CD14-positive monocyte (primary cell): ENCODE results near the gene HIVEP3. TPM values are rescaled to one million over a fixed set of nuclear protein-coding genes. Genes with fewer than 3 reads are reported as not detected.
A peak's percentile ranks its signal among the peaks of the same experiment; 100 is the strongest.

Experiments
- DNase-seq, 3 donors: peaks; one replicate each; pipeline ENCODE4 v3.0.0-alpha.2; 2011 to 2022
- H2AFZ ChIP-seq: 2 replicates; pipeline ENCODE4 v1.6.0; 2012; ENCODE audit warnings: mild to moderate bottlenecking, low read depth, low read length, inconsistent platforms; ENCODE audit not compliant: insufficient read depth, poor library complexity, severe bottlenecking
- H3K27ac ChIP-seq, 2 donors: 1 replicate in 1 of 2; 2 replicates in 1 of 2; pipeline ENCODE4 v1.5.1; 2012 to 2013; ENCODE audit warnings: low read length in 2 of 2, control low read depth in 1 of 2, inconsistent platforms in 1 of 2, low read depth in 1 of 2, mild to moderate bottlenecking in 1 of 2
- H3K27me3 ChIP-seq, 2 donors: one replicate each; pipeline versions ENCODE4 v1.6.0 to v1.6.1; 2011 to 2013; ENCODE audit warnings: low read length in 2 of 2; ENCODE audit not compliant: control insufficient read depth in 2 of 2, insufficient read depth in 2 of 2
- H3K36me3 ChIP-seq, 2 donors: replicated peaks in 1 of 2; 1 replicate in 1 of 2; 2 replicates in 1 of 2; pipeline versions ENCODE4 v1.5.1 to v1.6.1; 2012 to 2013; ENCODE audit warnings: low read length in 2 of 2, control low read depth in 1 of 2, inconsistent platforms in 1 of 2, mild to moderate bottlenecking in 1 of 2; ENCODE audit not compliant: insufficient read depth in 2 of 2, control insufficient read depth in 1 of 2
- H3K4me1 ChIP-seq, 2 donors: 1 replicate in 1 of 2; 2 replicates in 1 of 2; pipeline versions ENCODE4 v1.5.1 to v1.6.1; 2012 to 2013; ENCODE audit warnings: low read length in 2 of 2, control low read depth in 1 of 2, inconsistent platforms in 1 of 2, mild to moderate bottlenecking in 1 of 2, moderate library complexity in 1 of 2; ENCODE audit not compliant: insufficient read depth in 2 of 2, control insufficient read depth in 1 of 2
- H3K4me2 ChIP-seq: replicated peaks from 2 replicates; pipeline ENCODE3; 2012; ENCODE audit warnings: low read length, moderate library complexity, mild to moderate bottlenecking; ENCODE audit not compliant: poor library complexity, severe bottlenecking; ENCODE audit errors: extremely low read depth
- H3K4me3 ChIP-seq, 3 experiments: fragments of 200-600 bp in 1 of 3; sonication (generic) in 1 of 3; replicated peaks in 1 of 3; 1 replicate in 2 of 3; 2 replicates in 1 of 3; pipeline ENCODE4 v1.5.1; 2011 to 2013; ENCODE audit warnings: low read length in 3 of 3, mild to moderate bottlenecking in 3 of 3, control low read depth in 2 of 3, low read depth in 2 of 3, inconsistent platforms in 1 of 3, moderate library complexity in 1 of 3
- H3K79me2 ChIP-seq: 2 replicates; pipeline ENCODE4 v1.6.0; 2012; ENCODE audit warnings: mild to moderate bottlenecking, control low read depth, inconsistent platforms, low read length, moderate library complexity; ENCODE audit not compliant: insufficient read depth
- H3K9ac ChIP-seq: 2 replicates; pipeline ENCODE4 v1.6.0; 2017; ENCODE audit warnings: low read length, mild to moderate bottlenecking; ENCODE audit not compliant: insufficient read depth, poor library complexity, severe bottlenecking
- H3K9me3 ChIP-seq, 2 donors: replicated peaks in 1 of 2; 1 replicate in 1 of 2; 2 replicates in 1 of 2; pipeline versions ENCODE4 v1.5.1 to v1.6.1; 2012 to 2013; ENCODE audit warnings: low read length in 2 of 2, control low read depth in 1 of 2; ENCODE audit not compliant: control insufficient read depth in 1 of 2, insufficient read depth in 1 of 2
- H4K20me1 ChIP-seq: 2 replicates; pipeline ENCODE4 v1.6.0; 2012; ENCODE audit warnings: mild to moderate bottlenecking, low read length, control low read depth, moderate library complexity; ENCODE audit not compliant: insufficient read depth
- H3K27ac Mint-ChIP-seq, 7 donors: one replicate each; pipeline ENCODE4 v1.8.0; 2020; ENCODE audit warnings: mild to moderate bottlenecking in 7 of 7, mixed read lengths in 7 of 7, moderate library complexity in 6 of 7, inconsistent platforms in 2 of 7
- H3K27me3 Mint-ChIP-seq, 3 donors: one replicate each; pipeline ENCODE4 v1.8.0; 2021 to 2022; ENCODE audit warnings: low read depth in 3 of 3, mild to moderate bottlenecking in 3 of 3, mixed read lengths in 3 of 3, moderate library complexity in 3 of 3, inconsistent platforms in 1 of 3
- H3K36me3 Mint-ChIP-seq, 2 donors: one replicate each; pipeline ENCODE4 v1.8.0; 2020; ENCODE audit warnings: mixed read lengths in 2 of 2, inconsistent platforms in 1 of 2, mild to moderate bottlenecking in 1 of 2
- H3K4me1 Mint-ChIP-seq: one replicate; pipeline ENCODE4 v1.8.0; 2020; ENCODE audit warnings: mild to moderate bottlenecking, mixed read lengths
- H3K4me3 Mint-ChIP-seq, 2 donors: one replicate each; pipeline ENCODE4 v1.8.0; 2020; ENCODE audit warnings: mild to moderate bottlenecking in 2 of 2, mixed read lengths in 2 of 2, moderate library complexity in 1 of 2
- H3K9me3 Mint-ChIP-seq, 7 donors: one replicate each; pipeline ENCODE4 v1.8.0; 2020 to 2022; ENCODE audit warnings: mixed read lengths in 7 of 7, mild to moderate bottlenecking in 6 of 7, moderate library complexity in 6 of 7, inconsistent platforms in 2 of 7
- WGBS: methylation state at CpG from one replicate; pipeline ENCODE4 v1.1.5; 2013; ENCODE audit warnings: missing lambda C conversion rate; ENCODE audit not compliant: insufficient coverage; 5-methylcytosine and 5-hydroxymethylcytosine counted together
- intact Hi-C, 2 donors: fragments of 100-400 bp; cut with micrococcal nuclease; formaldehyde crosslinking; loops; one replicate each; pipeline versions ENCODE4 v1.15.0 to v1.15.1; 2023
- polyA plus RNA-seq, 3 donors: library from polyadenylated mRNA; depleted of rRNA in 1 of 3; unstranded in 2 of 3; stranded (reverse) in 1 of 3; fragments of 300-500 nt in 2 of 3; fragments of >200 nt in 1 of 3; fragmentation: Illumina TruSeq in 2 of 3; gene quantifications; 1 replicate in 2 of 3; 2 replicates in 1 of 3; pipeline ENCODE4 v1.2.3, GENCODE V29; 2012 to 2021
- TF ChIP-seq, protein P1 (sequence below): fragments of 200-600 bp; IDR thresholded peaks from one replicate; pipeline ENCODE4 v1.8.0; 2022; ENCODE audit warnings: antibody characterized with exemption, mild to moderate bottlenecking

The HIVEP3 gene
- polyA plus RNA-seq, 3 donors = 1.2 to 3.7 (median 1.8) TPM

DNA sequence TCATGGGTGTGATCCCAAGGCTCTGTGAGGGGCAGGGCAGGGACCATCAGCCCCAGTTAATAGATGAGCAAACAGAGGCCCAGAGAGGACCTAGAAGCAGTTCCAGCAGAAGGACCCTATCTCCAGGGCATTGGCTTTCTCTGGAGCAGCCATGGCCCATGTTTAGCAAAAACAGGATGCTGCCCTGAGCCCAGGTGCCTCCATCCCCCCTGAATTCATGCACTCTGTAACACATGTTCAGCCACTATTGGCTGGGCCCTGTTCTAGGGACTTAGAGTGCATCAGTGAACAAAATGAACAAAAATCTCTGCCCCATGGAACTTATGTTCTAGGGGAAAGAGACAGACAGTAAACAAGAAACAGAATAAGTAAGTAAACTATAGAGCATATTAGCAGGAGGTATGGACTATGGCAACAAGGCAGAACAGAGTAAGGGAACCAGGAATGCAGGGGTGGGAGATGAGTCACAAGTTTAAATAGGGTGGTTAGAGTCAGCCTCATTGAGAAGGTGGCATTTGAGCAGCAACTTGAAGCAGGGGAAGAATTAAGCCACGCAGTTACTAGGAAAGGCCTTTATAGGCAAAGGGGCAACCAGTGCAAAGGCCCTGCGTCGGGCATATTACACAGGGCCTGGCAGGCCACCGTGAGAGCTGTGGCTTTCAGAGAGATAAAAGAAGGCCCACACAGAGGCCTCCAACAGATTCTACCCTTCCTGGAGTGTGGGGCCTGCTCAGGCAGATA lies 248.3 kb downstream of the HIVEP3 start:
- H3K79me2 ChIP-seq = no peaks in the 10 kb centered on the region
- no peak overlapping the region for H2AFZ ChIP-seq
- Mint-ChIP-seq H3K4me3 (no peak overlapping the region), H3K36me3 (peaks cover 0 to 5% of the 10 kb centered on the region in 2 donors), H3K27ac (no peak overlapping the region), H3K27me3 (peaks cover 6 to 19% (median 11%) of the 10 kb centered on the region in 3 donors), H3K9me3 (peaks cover 0 to 1% (median 0%) of the 10 kb centered on the region in 7 donors), H3K4me1 (peaks cover 33% of the 10 kb centered on the region)
- H3K27ac ChIP-seq = no peak overlapping the region
- H4K20me1 ChIP-seq = no peaks in the 10 kb centered on the region
- 87% methylated on average over 4 of the region's 4 CpGs for WGBS
- no peaks in the 10 kb centered on the region for H3K36me3 ChIP-seq
- peaks cover 14 to 20% of the 10 kb centered on the region in 2 donors for H3K4me1 ChIP-seq
- no peaks in the 10 kb centered on the region for H3K27me3 ChIP-seq
- DNase-seq = no peak
- H3K4me3 ChIP-seq = no peak overlapping the region
- TF ChIP-seq, protein P1, sequence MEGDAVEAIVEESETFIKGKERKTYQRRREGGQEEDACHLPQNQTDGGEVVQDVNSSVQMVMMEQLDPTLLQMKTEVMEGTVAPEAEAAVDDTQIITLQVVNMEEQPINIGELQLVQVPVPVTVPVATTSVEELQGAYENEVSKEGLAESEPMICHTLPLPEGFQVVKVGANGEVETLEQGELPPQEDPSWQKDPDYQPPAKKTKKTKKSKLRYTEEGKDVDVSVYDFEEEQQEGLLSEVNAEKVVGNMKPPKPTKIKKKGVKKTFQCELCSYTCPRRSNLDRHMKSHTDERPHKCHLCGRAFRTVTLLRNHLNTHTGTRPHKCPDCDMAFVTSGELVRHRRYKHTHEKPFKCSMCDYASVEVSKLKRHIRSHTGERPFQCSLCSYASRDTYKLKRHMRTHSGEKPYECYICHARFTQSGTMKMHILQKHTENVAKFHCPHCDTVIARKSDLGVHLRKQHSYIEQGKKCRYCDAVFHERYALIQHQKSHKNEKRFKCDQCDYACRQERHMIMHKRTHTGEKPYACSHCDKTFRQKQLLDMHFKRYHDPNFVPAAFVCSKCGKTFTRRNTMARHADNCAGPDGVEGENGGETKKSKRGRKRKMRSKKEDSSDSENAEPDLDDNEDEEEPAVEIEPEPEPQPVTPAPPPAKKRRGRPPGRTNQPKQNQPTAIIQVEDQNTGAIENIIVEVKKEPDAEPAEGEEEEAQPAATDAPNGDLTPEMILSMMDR = no peak
- H3K4me2 ChIP-seq = no peak overlapping the region
- H3K9ac ChIP-seq = no peak overlapping the region
- no peaks in the 10 kb centered on the region for H3K9me3 ChIP-seq
- intact Hi-C loops = no loop called here

DNA sequence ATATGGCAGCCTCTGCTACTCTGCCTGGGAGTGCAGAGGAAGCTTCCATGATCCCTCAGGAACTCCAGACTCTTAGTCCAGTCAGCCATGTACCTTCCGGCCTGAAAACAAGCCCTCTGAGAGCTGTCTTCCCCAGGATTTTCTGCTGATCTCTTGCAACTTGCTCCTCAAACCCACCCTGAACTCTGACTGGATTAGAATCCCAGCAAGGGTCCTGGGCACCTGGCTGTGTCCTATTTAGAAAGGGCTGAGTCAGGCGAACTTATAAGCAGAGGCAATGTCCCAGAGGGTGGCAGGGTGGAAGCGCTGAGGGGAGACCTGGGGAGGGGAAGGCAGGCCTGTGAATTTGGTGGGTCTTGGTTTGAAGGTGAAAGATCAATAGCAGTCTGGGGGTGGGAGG lies 249.8 kb downstream of the HIVEP3 start:
- Histone ChIP-seq H2AFZ (no peak overlapping the region), H3K36me3 (no peaks in the 10 kb centered on the region), H4K20me1 (no peaks in the 10 kb centered on the region), H3K9me3 (no peaks in the 10 kb centered on the region), H3K4me3 (no peak overlapping the region), H3K27me3 (no peaks in the 10 kb centered on the region), H3K9ac (no peak overlapping the region), H3K27ac (no peak overlapping the region), H3K4me2 (no peak overlapping the region), H3K4me1 (peaks cover 15 to 20% of the 10 kb centered on the region in 2 donors), H3K79me2 (no peaks in the 10 kb centered on the region)
- TF ChIP-seq, protein P1 = no peak
- H3K4me1 Mint-ChIP-seq = peaks cover 31% of the 10 kb centered on the region
- no peak for DNase-seq
- intact Hi-C loops = loop anchor here in 1 of 2 donors (10.0 kb wide), 1 partner anchor 56 kb away; no protein-coding TSS in a partner anchor
- peaks cover 0 to 1% (median 0%) of the 10 kb centered on the region in 7 donors for H3K9me3 Mint-ChIP-seq
- H3K27ac Mint-ChIP-seq = peak overlapping the region in 1 of 7 donors; percentile 54
- peaks cover 0 to 2% of the 10 kb centered on the region in 2 donors for H3K36me3 Mint-ChIP-seq
- H3K4me3 Mint-ChIP-seq = no peak overlapping the region
- peaks cover 6 to 9% (median 7%) of the 10 kb centered on the region in 3 donors for H3K27me3 Mint-ChIP-seq
- WGBS = 100% methylated on average over 3 of the region's 3 CpGs
